ENCODE results near the gene LENG9.

LENG9 gene

DNA sequence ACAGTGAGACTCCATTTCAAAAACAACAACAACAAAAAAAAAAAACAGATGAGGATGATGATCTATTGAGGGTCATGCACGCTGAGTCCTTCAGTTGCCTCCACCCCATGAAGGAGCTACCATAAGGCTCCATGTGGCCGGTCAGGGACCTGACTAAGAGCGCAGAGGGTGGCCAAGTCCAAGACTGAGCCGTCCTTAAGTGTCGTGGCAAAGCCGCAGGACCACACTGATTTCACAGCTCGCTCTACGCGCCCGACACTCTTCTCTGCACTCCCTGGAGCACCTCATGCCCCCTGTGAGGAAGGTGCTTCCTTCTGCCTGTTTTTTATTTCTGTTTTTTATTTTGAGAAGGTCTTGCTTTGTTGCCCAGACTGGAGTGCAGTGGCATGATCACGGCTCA, 36.0 kb downstream of the LENG9 start:
- intact Hi-C loops (cut with DNase I): no loop called here
- peak in 1 of 10 donors; percentile 55 for DNase-seq

DNA sequence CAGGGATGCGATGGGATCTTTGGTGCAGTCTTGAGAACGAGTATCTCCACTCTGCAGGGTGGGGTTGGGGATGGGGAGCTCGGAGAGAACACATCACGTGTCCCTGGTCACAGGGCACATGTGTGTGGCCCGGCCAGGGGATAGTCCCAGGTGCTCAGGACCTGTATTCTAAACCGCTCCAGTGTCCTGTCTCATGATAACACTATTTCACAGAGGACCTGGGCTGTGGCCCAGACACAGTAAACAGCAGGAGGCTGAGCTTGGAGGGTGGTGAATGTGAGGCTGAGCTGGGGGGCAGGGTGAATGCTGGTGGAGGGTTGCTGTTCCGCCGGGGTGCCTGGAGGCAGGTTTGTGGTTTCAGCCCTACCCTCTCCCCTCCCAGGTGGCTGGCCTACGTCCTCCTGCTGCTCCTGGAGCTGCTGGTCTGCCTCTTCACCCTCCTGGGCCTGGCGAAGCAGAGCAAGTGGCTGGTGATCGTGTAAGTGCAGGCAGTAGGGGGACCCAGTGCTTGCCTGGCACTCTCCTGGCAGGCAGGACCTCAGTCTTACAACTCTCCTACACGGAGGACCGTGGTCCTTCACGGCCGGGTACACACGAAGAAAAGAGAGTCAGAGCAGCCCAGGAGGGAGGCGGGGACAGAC, 37.2 kb downstream of the LENG9 start:
- peak in 3 of 10 donors; percentile 50 to 89 (median 89) for DNase-seq
- intact Hi-C loops (cut with DNase I): no loop called here

GRCh38 chr19:54425382-54425723, 38.2 kb downstream of the LENG9 start:
- intact Hi-C loops (cut with DNase I): no loop called here

GRCh38 chr19:54424660-54425381, 38.8 kb downstream of the LENG9 start:
- peak in 2 of 10 donors; percentile 50 to 75 for DNase-seq
- intact Hi-C loops (cut with DNase I): no loop called here

More at GRCh38 chr19:54425382-54425723, 38.2 kb downstream of the LENG9 start:
- peak in 1 of 10 donors; percentile 2 for DNase-seq

DNA sequence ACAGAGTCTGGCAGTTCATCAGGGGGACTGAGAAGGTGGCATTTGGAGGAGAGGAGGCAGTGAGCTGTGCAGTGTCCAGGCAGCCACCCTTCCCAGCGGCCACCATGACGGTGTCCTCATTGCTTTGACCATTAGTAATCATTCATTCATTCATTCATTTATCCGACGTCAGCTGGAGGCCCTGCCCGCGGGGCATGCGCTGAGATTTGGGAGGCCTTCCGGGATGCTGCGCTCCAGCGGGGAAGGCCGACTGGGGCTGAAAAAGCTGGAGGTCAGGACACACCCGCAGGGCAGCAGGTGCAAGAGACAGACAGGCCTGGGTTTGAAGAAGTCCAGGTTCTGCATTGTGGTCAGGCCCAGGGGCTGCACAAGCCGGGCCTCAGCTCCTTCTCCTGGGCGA, 39.4 kb downstream of the LENG9 start:
- intact Hi-C loops (cut with DNase I): no loop called here
- DNase-seq: peak in 2 of 10 donors; percentile 50 to 74

DNA sequence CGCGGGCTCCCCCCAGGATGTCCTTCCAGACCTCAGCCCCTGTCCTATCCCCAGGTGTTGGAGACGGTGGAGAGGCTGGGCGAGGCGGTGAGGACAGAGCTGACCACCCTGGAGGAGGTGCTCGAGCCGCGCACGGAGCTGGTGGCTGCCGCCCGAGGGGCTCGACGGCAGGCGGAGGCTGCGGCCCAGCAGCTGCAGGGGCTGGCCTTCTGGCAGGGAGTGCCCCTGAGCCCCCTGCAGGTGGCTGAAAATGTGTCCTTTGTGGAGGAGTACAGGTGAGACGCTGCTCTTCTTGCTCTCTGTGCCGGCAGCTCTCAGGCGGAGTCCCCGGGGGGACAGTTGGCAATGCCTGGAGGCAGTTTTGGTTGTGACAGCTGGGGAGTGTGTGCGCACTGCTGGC, 41.4 kb downstream of the LENG9 start:
- DNase-seq: peak in 2 of 10 donors; percentile 76 to 81
- intact Hi-C loops (cut with DNase I): no loop called here

GRCh38 chr19:54421521-54421920, 42.1 kb downstream of the LENG9 start:
- DNase-seq: peak in 3 of 10 donors; percentile 51 to 68 (median 65)
- intact Hi-C loops (cut with DNase I): no loop called here

GRCh38 chr19:54421169-54421516, 42.4 kb downstream of the LENG9 start:
- no peak for DNase-seq
- intact Hi-C loops (cut with DNase I): no loop called here

DNA sequence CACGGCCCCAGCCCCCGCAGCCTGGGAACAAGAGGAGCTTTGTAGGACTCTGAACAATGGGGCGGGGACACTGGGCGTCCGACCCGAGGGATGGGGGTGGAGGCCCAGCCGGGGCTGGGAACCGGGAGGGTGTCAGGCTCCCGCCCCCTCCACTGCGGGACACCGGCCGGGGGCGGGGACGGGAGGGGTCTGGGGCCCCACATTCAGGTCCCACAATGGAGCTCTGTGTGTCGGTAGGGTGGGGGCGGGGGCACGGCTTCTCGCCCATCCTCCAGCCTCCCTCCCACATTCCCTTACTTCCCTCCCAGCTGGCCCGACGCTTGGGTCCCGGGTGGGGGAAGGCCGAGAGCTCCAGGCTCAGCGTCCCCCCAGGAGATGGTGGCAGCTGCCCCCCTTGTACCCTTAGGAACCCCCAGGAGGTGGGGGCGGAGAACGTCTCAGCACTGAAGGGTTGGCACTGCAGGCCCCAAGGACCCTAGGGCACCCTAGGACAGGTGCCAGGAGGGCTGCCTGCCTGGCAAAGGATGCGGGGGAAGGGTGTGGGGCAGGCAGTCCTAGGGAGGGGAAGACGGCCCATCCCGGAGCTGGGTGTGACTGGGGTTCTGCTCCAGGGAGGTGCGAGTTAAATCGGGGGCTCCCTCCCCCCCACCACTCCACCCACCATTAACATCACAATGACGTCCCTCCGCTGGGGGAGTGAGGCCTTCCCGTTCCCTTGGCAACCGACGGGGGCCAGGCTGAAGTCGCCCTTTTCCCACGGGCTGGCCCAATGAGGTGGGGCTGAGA, 43.0 kb downstream of the LENG9 start:
- DNase-seq: peak; percentile 89 to 99 (median 94)
- intact Hi-C loops (cut with DNase I): no loop called here

GRCh38 chr19:54420068-54420382, 43.6 kb downstream of the LENG9 start:
- DNase-seq: no peak
- intact Hi-C loops (cut with DNase I): no loop called here

DNA sequence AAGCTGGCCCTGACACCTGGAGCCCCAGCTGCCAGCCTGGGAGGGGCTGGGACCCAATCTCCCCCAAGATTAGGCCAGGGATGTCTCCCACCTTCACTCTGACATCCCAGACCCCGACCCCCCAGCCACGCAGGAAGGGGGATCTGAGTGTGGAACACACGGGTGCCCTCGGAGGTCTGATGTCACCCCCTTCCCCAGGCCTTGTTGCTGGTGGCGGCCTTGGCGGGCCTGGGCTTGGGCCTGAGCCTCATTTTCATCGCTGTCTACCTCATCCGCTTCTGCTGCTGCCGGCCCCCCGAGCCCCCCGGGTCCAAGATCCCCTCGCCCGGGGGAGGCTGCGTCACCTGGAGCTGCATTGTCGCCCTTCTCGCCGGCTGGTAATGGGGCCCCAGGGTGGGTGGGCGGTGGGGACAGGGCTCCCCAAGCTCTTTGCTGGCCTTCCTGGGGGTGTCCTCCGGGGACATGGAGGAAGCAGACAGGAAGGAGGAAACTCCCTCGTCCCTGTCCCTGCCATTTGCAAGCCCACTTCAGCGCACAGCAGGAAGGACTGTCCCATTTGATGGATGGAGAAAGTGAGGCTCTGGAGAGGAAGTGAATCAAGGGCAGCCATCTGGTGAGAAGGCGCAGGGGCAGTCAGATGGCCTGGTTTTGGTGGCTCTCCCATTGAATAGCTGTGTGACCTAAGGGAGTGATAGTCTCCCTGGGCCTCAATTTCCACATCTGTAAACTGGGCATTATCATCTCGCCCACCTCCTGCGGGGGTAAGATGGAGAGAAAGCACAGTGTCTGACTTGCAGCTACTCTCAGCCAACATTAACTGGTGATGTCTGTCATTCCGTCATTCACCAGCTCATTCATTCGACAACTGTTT, 44.4 kb downstream of the LENG9 start:
- intact Hi-C loops (cut with DNase I): no loop called here
- peak in 3 of 10 donors; percentile 39 to 81 (median 66) for DNase-seq

DNA sequence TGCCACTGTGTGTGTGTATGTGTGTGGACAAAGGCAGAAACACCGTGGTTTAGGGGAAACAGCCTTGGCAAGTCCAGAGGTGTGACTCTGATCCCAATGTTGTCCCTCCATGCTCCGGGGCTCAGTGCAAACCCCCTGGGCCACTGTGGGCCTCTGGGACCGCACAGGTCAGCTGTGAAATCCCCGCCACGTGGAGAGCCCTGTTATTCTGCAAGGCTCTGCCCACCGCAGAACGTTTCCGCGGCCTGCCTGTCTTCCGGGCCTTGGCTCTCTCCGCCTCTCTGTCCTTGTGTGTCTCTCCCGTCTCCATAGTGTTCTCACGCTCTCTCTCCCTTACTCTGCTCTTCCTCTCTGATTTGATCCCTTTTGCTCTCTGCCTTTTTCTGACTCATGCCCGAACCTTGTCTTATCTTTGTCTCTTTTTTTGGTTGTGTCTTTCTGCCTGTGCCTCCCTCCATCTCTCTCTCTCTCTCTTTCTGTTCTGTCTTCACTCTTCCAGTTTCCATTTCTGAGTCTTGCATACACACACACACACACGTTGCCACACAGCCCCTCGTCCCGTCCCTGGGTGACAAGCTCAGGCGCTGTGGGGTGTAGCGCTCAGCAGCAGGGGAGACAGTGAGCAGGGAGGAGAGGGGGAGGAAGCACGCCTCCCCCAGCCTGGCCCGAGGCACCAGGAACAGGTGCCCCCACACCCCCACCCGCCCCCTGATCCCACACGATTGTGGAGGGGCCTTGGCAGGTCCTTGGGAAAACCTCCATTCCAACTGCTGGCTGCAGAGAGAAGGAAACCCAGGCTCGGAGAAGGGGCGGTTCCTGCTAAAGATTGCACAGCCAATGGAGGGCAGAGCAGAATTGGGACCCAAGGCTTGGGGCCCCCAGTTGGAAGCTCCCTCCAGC, 45.3 kb downstream of the LENG9 start:
- intact Hi-C loops (cut with DNase I): no loop called here
- peak in 5 of 10 donors; percentile 57 to 93 (median 83) for DNase-seq

- intact Hi-C loops (cut with DNase I): no loop called here
- DNase-seq: peak in 5 of 10 donors; percentile 29 to 92 (median 88)
Measured at GRCh38 chr19:54416695-54417491, 46.7 kb downstream of the LENG9 start.

GRCh38 chr19:54415901-54416673, 47.5 kb downstream of the LENG9 start:
- DNase-seq: peak in 3 of 10 donors; percentile 29 to 76 (median 76)
- intact Hi-C loops (cut with DNase I): no loop called here

- peak in 8 of 10 donors; percentile 57 to 95 (median 80) for DNase-seq
Measured at GRCh38 chr19:54415208-54415900, 48.2 kb downstream of the LENG9 start, which contains the start of gene TTYH1. TTYH1 (plus strand) TSS chr19:54415464; CDS start chr19:54415553, 89 bp downstream.

GRCh38 chr19:54414156-54414555, 49.4 kb downstream of the LENG9 start:
- no peak for DNase-seq
- intact Hi-C loops (cut with DNase I): no loop called here

More at GRCh38 chr19:54415208-54415900, 48.2 kb downstream of the LENG9 start, which contains the start of gene TTYH1:
- intact Hi-C loops (cut with DNase I): no loop called here

DNA sequence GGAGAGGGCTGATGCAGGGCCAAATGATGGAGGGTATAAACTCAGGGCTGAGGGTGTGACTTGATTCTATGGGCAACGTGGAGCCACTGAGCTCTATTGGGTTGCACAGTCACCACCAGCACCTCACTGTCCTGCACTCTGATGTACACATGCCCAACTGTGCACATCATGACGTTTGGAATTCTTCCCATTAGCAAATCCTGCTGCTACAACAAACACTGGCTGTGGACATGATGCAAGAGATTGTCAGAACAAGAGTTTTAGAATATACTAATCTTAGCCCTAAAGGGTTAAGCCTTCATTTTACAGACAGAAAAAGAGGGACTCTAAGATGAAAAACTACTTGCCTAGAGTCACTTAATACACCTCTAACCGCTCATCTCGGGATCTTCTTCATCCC, 50.7 kb downstream of the LENG9 start:
- no peak for DNase-seq
- intact Hi-C loops (cut with DNase I): no loop called here

Measured in posterior cingulate gyrus (tissue), 11 donors.